Measurements from ENCODE around the gene KRT20.

- no peak for TF ChIP-seq EZH2 (optimal IDR thresholded peaks at IDR 0.05; ENCODE audit: low read depth, low read length)
- TF ChIP-seq CTCF (IDR thresholded peaks at IDR 0.05; ENCODE audit: low read length) = no peak
These were observed 17.5 kb upstream of the KRT20 start for GRCh38 chr17:40902498-40902897.

Measured in MM.1S (cell line).